HFF-Myc (cell line): Measurements from ENCODE around the gene TUSC2.
"Not testable (repeated sequence)": the region's sequence is repeated elsewhere in the genome, so short reads cannot be mapped to it uniquely, and the experiment has no call there.

Source experiments
- DNase-seq: peaks from one replicate; pipeline ENCODE4 v3.0.0-alpha.2; 2011; ENCODE audit warnings: low read depth; ENCODE audit errors: extremely low read depth
- H3K4me3 ChIP-seq: replicated peaks from 2 replicates; pipeline ENCODE4 v1.5.1; 2011; ENCODE audit warnings: low read depth, mild to moderate bottlenecking, control low read depth, low read length
- TF ChIP-seq, protein P1 (sequence below): IDR thresholded peaks from 2 replicates; pipeline ENCODE4 v1.5.1; 2012; ENCODE audit warnings: mild to moderate bottlenecking, low read depth, low read length, control low read depth; ENCODE audit errors: missing control alignments

TUSC2 gene

DNA sequence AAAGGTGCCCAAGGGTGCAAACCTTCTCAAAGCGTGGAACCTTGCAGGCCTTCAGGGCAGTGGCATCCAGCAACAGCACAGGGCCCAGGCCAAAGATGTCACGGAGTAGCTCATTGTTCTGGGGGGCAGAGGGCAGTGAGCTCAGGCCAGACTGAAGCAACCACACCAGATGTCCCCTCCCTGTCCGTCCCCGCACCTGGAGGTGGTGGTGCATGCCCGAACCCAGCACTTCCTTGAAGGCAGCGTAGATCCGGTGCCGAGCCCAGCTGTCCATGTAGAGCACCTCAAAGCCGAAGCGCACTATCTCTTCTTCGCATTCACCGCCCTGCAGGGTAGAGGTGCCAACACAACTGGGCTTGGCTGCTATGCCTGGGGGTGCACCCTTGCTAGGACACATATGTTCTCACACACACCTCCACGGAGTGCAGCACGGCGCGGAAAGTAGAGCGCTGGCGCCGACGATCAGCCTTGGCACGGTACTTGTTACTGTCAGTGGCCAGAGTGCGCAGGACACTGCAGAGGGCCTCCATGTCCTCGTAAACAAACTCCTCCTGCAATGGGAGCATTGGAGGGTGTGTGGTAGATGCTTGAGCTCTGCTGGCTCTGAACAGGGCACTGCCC, 39.5 kb downstream of the TUSC2 start:
- no peak for DNase-seq
- TF ChIP-seq, protein P1, sequence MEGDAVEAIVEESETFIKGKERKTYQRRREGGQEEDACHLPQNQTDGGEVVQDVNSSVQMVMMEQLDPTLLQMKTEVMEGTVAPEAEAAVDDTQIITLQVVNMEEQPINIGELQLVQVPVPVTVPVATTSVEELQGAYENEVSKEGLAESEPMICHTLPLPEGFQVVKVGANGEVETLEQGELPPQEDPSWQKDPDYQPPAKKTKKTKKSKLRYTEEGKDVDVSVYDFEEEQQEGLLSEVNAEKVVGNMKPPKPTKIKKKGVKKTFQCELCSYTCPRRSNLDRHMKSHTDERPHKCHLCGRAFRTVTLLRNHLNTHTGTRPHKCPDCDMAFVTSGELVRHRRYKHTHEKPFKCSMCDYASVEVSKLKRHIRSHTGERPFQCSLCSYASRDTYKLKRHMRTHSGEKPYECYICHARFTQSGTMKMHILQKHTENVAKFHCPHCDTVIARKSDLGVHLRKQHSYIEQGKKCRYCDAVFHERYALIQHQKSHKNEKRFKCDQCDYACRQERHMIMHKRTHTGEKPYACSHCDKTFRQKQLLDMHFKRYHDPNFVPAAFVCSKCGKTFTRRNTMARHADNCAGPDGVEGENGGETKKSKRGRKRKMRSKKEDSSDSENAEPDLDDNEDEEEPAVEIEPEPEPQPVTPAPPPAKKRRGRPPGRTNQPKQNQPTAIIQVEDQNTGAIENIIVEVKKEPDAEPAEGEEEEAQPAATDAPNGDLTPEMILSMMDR, result no peak
- H3K4me3 ChIP-seq, result no peak overlapping the region

DNA sequence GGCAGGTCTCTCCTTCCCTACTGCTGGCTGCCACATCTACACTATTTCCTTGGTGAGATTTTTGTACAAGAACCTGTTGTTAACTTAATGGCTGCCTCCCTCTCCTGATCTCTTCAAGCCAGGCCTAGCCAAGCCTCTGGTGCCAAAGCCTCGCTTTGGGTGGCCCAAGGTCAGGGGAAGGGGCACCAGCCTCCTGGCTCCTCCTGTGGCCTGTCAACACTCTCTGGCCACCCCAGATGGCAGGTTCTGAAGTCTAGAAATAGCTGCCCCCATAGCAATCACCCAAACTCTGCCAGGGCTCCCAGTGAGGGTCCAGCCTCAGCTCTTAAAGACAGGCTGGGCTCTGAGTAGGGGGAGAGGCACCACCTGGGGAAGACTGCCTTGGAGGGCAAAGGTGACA, 40.8 kb downstream of the TUSC2 start:
- TF ChIP-seq, protein P1, result no peak
- DNase-seq, result no peak
- no peak overlapping the region for H3K4me3 ChIP-seq

DNA sequence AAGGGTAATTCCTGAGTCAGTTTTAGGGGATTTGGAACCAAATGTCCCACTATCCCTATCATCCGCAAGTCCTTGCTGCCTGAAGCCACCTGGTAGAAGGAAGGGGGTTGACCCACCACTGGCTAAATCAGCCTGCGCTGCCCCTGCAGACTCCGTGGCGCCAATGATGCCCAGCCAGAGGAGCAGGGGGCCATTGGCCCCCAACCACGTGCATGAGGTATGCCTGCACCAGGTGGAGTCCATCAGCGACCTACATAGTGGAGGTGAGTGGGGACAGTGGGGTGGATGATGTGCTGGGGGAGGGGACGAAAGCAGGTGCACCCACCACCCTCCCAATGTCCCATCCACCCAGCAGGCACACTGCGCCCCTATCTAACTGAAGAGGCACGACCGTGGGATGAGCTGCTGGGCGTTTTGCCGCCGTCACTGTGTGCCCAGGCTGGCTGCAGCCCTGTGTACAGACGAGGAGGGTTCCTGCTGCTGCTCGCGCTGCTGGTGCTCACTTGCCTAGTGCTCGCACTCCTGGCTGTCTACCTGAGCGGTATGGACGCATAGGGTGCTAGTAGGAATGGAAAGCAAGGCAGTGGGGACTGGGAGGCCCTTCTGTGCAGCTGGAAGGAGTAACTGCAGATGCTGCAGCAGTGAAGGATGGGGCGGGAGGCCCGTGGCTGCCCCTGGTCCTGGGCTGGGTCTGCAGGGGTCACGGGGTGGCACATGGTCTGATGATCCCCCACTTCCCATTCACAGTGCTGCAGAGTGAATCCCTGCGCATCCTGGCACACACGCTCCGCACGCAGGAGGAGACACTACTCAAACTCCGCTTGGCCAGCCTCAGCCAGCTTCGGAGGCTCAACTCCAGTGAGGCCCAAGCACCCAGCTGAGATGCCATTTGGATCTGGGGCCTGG, 41.4 kb downstream of the TUSC2 start:
- no peak for DNase-seq
- no peak overlapping the region for H3K4me3 ChIP-seq
- TF ChIP-seq, protein P1, result no peak

DNA sequence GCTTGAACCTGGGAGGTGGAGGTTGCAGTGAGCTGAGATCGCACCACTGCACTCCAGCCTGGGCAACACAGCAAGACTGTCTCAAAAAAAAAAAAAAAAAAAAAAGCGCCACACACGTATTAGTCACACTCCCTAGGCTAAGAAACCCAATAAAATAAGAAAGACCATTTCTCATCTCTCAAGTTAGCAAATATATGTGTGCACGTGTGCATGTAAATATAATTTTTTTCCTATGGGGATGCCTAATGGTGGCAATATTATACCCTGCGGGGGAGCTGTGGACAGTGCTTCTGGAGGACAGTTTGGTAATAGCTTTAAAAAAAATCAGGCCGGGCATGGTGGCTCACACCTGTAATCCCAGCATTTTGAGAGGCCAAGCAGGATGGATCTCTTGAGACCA, 43.9 kb downstream of the TUSC2 start:
- H3K4me3 ChIP-seq, DNase-seq: not testable (repeated sequence)

DNA sequence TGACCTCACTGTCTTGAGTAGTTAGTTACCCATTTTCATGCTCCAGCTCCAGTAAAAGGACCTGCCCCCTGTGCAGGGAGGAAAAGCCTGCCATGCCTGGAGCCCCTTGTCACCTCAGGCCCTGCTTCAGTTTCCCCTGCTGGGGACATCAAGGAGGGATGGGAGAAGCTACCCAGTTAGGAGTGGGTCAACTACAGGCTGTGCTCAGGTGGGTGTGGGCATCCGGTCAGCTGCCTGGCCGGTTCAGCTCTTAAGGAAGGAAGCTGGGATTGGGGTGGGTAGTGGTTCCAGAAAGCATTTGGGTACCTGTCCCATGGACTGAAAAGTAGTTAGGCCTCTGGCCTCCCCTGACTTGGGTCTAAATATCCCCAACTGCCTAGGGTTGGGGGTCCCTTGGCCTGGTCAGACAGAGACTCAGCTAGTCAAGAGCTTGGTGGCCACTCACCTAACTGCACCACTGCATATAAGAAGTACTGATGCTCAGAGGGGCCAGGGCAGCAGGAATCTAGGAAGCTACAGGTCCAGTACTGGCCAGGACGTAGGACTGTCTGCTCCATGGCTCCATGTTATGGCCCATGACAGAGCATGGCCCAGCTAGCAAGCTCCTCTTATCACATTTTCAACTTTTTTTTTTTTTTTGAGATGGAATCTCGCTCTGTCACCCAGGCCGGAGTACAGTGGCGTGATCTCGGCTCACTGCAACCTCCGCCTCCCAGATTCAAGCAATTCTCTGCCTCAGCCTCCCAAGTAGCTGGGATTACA, 48.6 kb downstream of the TUSC2 start:
- TF ChIP-seq, protein P1, result no peak
- no peak for DNase-seq
- no peak overlapping the region for H3K4me3 ChIP-seq

DNA sequence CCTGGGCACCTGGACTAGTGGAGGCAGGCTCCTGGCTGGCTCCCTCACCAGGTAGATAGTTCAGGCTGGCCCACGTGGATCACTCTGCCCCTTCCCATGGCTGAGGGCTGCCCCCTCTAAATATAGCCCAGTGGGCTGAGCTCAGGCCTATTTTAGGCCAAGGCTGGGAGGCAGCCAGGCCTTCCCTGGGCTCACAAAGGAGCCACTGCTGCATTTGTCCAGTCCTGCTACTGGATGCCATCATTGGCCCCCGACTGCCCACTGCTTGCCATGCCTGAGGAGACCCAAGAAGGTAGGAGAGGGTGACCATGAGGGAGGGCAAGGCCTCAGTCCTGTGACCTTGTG, 49.2 kb downstream of the TUSC2 start, which contains the start of gene LSMEM2:
TSS of gene LSMEM2 (plus strand) at position 208 of the 345 bp plus-strand sequence. CDS start at position 235, 27 bp downstream.
- TF ChIP-seq, protein P1, result no peak
- H3K4me3 ChIP-seq, result no peak within 1 kb of the TSS
- no peak for DNase-seq
